HG03095 (cell line): ENCODE measurements around the gene LDLRAD3.

Source experiments
- ATAC-seq: cut with Tn5 transposase; IDR thresholded peaks from one replicate; pipeline ENCODE4 v1.9.1; 2021; ENCODE audit warnings: moderate library complexity; ENCODE audit not compliant: unreplicated experiment

The LDLRAD3 gene

GRCh38 chr11:35927104-35927503 lies 16.8 kb upstream of the LDLRAD3 start:
- ATAC-seq = no peak

GRCh38 chr11:35927682-35928081 lies 16.2 kb upstream of the LDLRAD3 start:
- no peak for ATAC-seq

DNA sequence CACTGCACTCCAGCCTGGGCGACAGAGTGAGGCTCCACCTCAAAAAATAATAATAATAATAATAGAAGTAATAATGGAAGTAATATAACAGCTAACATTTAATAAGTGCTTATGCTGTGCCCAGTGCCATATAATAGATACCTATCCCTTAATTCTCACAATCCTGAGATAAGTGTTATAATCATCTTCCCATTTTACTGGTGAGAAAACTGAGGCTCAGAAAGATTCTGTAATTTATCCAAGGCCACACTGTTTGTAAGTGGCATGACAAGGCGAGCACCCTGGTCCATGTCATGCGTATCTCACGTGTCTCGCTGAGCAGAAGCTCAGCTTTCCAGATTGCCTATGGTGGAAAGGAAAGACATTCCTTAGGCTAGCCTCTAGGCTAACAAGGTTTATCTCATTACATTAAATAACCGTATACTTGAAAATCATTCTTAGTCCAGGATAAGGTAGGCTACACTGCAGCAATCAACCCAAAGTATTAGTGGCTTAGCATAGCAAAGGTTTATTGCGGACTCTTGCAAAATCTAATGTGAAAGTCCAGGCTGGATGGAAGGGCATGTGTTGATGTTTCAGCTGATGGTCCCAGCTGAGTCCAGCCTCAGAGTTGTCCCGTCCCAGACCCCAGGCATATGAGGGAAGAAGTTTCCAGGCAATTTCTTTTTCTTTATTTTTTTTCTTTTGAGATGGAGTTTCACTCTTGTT lies 15.0 kb upstream of the LDLRAD3 start:
- no peak for ATAC-seq

DNA sequence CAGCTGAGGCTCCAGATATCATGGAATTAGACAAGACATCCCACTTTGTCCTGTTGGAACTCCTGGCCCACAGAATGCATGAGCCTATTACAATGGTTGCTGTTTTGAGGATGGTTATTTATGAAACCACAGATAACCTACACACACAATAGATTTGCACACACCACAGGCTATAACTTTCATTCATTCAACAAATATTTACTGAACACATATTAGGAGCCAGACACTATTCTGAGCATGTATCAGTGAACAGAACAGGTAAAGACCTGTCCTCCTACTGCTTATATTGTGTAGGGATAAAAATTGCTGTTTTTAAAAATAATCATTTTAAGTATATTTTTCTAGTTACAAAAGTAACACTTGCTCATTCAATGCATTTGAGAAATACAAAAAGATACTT lies 13.4 kb upstream of the LDLRAD3 start:
- no peak for ATAC-seq

DNA sequence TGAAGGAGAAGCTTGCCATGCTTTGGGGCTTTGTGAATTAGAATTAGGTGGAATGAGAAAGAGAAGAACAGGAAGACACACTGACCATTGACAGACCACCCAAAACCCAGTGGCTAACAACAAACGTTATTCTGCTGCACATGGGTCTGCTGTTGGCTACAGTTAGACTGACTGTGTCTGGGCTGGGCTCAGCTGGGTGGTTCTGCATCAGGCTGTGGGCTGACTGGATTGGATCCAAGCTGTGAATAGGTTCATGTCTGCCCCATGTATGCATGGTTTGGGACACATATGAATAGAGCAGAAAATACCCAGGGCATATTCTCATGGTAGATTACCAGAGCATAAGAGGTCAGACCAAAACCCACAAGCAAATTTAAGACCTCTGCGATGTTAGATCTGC lies 11.7 kb upstream of the LDLRAD3 start:
- ATAC-seq = no peak

- no peak for ATAC-seq
Observed at GRCh38 chr11:35932681-35933319, 11.1 kb upstream of the LDLRAD3 start.

DNA sequence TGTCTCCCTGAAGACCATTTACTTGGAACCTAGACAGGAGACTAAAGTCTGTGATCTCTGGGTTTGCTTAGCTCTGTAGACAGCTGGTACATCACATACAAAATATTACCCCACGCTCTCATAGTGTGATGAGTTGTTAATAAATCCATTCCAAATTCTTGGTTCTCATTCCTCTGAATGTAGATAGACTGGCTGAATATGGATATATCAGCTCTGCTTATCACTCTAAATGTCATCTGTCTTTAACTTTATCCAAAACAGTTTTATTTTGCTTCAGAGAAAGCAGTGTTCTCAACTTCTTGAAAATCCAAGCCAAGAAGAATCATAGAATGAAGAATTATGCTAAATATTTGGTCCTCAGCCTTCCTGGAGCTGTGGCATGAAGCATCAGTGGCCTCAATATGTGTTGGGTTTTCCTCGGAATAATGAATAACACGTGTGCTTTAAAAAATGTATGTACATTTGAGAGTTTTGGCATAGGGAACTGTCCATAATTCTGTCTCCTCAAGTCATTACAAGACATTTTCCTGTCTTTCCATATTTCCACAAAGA lies 10.5 kb upstream of the LDLRAD3 start:
- no peak for ATAC-seq

DNA sequence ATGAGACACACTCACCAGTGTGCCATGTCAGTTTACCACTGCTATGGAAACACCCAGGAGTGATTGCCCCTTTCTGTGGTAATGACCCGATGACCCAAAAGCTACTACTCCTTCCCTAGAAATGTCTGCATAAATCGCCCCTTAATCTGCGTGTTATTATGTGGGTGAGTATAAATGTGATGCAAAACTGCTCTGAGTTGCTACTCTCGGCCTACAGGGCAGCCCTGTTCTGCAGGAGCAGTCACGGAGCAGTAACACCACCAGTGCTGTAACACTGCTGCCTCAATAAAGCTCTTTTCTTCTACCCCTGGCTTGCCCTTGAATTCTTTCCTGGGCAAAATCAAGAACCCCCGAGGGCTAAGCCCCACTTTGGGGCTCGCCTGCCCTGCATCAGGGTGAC lies 9.6 kb upstream of the LDLRAD3 start:
- ATAC-seq = no peak

GRCh38 chr11:35934981-35935380 lies 8.9 kb upstream of the LDLRAD3 start:
- no peak for ATAC-seq

DNA sequence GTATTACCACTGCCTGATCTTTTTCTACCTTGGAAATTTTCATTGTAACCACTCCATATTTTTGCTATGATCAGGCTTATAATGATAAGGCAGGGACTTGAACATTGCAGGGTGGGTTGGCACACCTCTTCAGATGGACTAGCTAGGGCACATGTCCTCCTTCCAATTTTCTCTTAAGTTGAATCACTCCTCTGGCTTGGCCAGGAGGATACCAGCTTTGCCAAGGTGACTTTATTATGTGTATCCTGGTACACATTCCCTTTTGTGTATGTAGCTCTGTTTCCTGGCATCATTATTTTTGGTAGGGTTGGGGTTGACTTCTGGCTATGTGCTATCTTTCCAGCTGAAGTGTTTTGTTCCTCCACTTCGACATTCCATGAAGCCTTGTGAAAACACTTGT lies 8.5 kb upstream of the LDLRAD3 start:
- no peak for ATAC-seq

- no peak for ATAC-seq
Observed at GRCh38 chr11:35937111-35937510, 6.8 kb upstream of the LDLRAD3 start.

GRCh38 chr11:35937700-35938099 lies 6.2 kb upstream of the LDLRAD3 start:
- ATAC-seq = no peak

- ATAC-seq = no peak
Observed at GRCh38 chr11:35938231-35938630, 5.6 kb upstream of the LDLRAD3 start.

GRCh38 chr11:35943309-35943708 lies 553 bp upstream of the LDLRAD3 start:
- ATAC-seq = no peak

DNA sequence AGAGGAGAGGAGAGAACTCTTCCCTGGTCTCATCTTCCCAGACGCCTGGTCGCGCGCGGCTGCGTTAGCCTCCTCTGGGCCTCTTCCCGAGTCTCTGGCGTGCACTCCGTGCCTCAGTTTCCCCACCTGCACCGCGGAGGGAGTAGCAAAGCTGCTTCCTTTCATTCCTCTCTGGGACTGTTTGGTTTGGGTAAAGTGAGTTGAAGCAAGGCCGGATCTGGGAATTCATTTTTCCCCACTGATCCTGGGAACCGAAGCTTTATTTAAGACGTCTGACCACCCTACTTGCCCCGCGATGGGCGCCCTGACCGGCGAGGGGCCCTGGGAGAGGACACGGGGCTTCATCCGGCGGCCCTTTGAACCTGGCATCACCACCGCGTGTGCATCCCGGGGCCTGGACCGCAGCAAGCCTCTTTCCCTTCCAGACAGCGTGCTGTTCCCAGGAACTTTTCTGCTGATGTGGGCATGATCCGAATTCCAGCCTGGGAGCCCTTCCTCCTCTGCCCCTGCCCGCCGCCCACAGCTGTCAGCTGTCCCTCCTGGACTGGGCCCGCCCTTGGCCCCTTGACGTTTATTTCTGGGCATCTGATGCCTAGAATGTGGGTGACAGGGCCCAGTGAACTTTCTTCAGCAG lies 758 bp downstream of the LDLRAD3 start:
- ATAC-seq = no peak

- no peak for ATAC-seq
Observed at GRCh38 chr11:35945137-35945518, 1.3 kb downstream of the LDLRAD3 start.

DNA sequence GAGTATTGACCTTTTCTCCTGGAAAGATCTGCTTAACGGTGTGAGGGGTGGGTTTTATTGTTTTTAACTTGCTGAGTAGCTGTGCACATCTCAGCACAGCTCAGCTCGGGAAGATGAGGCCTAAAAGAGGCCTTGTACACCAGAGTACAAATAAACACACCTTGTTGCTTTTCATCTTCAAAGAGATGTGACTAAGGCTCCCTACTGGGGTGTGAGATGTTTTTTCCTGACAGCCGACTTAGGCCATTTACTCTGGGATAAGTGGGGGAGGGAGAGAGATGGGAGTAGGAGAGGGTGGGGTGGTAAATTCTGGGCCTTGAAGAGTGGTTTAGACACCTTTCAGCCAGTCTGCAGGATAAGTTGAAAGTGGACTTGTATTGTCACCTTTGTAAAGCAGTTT lies 2.9 kb downstream of the LDLRAD3 start:
- no peak for ATAC-seq

- ATAC-seq = no peak
Observed at GRCh38 chr11:35947437-35947836, 3.6 kb downstream of the LDLRAD3 start.

GRCh38 chr11:35949242-35949641 lies 5.4 kb downstream of the LDLRAD3 start:
- ATAC-seq = no peak

DNA sequence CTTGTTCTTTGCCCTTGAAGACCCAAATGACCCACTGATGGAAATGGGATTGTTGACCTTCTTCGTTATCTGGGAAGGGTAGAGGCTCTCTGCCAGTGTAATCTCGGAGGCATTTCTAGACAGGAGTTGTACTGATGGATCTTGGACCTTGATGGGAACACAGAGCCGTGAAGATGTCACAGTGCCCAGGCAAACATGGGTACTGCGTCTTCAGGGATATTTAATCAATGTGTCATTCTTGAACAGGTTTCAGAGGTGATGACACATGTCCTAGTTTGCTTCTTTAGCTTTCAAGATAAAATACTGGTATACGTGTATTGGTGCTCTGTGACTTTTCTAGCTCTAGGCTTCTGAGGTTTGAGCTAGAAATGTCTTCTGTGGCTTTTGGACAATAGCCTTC lies 6.2 kb downstream of the LDLRAD3 start:
- ATAC-seq = no peak

DNA sequence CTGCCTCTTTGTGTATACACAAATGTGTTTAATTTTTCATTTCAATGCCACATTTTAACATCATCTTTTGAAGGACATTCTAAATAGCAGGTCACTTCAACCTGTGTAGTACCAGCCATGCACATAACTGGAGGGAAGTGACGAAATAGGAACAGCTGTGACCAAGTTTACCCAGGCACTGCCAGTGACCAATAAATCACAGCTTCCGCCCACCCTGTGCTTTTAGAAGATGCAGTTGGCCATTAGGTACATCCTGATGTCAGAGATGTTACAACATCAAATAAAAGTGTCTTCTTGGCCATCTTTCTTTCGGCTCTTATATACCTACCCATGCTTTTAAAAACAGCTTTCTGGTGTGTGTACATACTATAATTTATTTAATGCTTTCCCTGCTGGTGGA lies 7.8 kb downstream of the LDLRAD3 start:
- ATAC-seq = no peak

- no peak for ATAC-seq
Observed at GRCh38 chr11:35953081-35953760, 9.4 kb downstream of the LDLRAD3 start.
